Peyer's patch (tissue), 4 donors: ENCODE results near the gene ADAMTSL3. TPM values are rescaled to one million over a fixed set of nuclear protein-coding genes. Genes with fewer than 3 reads are reported as not detected.
"Not testable (repeated sequence)": the region's sequence is repeated elsewhere in the genome, so short reads cannot be mapped to it uniquely, and the experiment has no call there.

ENCODE experiments used
- DNase-seq, 3 donors: peaks; one replicate each; pipeline ENCODE4 v3.0.0-alpha.2; 2017 to 2019
- H3K27ac ChIP-seq, 4 donors: fragments of 200-600 bp; sonication (generic); one replicate each; pipeline ENCODE4 v1.5.1; 2016 to 2019
- H3K27me3 ChIP-seq, 2 donors: fragments of 200-600 bp; sonication (generic); one replicate each; pipeline ENCODE4 v1.5.1; 2019
- H3K36me3 ChIP-seq, 3 donors: fragments of 200-600 bp; sonication (generic); one replicate each; pipeline ENCODE4 v1.5.1; 2016 to 2019
- H3K4me1 ChIP-seq, 4 donors: fragments of 200-600 bp; sonication (generic); one replicate each; pipeline ENCODE4 v1.5.1; 2016 to 2019
- H3K4me3 ChIP-seq, 4 donors: fragments of 200-600 bp; sonication (generic); 1 replicate in 3 of 4; 2 replicates in 1 of 4; pipeline ENCODE4 v1.5.1; 2016 to 2019; ENCODE audit warnings: mild to moderate bottlenecking in 1 of 4
- H3K9me3 ChIP-seq, 4 donors: fragments of 200-600 bp; sonication (generic); one replicate each; pipeline ENCODE4 v1.5.1; 2016 to 2019; ENCODE audit warnings: mild to moderate bottlenecking in 1 of 4
- POLR2A ChIP-seq, 2 donors: fragments of 450-650 bp; IDR thresholded peaks; one replicate each; pipeline ENCODE4 v1.5.1; 2017; ENCODE audit warnings: antibody characterized with exemption in 2 of 2, mild to moderate bottlenecking in 2 of 2, moderate library complexity in 2 of 2
- total RNA-seq, 4 donors: library from RNA; depleted of rRNA; stranded (reverse); fragments of >200 nt; gene quantifications; one replicate each; pipeline ENCODE4 v1.1.0, GENCODE V29; 2016
- TF ChIP-seq, protein P1 (sequence below), 6 experiments: fragments of 450-650 bp in 4 of 6; fragments of 200-600 bp in 2 of 6; sonication (generic) in 1 of 6; IDR thresholded peaks; one replicate each; pipeline ENCODE4 v1.5.1; 2017 to 2019; ENCODE audit warnings: antibody characterized with exemption in 6 of 6, mild to moderate bottlenecking in 3 of 6, moderate library complexity in 1 of 6

The ADAMTSL3 gene
- total RNA-seq, 4 donors from 2014 or later, result 0.94 to 9.1 (median 2.8) TPM

DNA sequence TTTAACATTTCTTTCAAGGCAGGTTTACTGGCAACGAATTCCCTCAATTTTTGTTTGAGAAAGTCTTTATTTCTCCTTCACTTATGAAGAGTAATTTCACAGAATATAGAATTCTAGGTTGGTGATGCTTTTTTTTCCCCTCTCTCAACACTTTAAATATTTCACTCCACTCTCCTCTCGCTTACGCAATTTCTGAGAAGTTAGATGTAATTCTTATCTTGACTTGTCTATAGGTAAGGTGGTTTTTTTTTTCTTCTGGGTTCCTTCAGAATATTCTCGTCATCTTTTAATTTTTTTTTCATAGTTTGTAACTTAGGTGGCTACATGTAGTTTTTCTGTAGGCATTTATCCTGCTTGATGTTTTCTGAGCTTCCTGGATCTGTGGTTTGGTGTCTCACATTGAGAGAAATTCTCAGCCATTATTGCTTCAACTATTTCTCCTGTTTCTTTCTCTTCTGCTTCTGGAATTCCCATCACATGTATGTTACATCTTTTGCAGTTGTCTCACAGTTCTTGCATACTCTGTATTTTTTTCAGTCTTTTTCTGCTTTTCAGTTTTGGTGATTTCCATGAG, 392.2 kb downstream of the ADAMTSL3 start:
- Histone ChIP-seq H3K27ac (no peak overlapping the region), H3K4me3 (no peak overlapping the region), H3K27me3 (no peaks in the 10 kb centered on the region), H3K4me1 (no peaks in the 10 kb centered on the region), H3K36me3 (no peaks in the 10 kb centered on the region), H3K9me3 (no peaks in the 10 kb centered on the region)
- no peak for TF ChIP-seq POLR2A (IDR thresholded peaks at IDR 0.05)
- TF ChIP-seq, protein P1, sequence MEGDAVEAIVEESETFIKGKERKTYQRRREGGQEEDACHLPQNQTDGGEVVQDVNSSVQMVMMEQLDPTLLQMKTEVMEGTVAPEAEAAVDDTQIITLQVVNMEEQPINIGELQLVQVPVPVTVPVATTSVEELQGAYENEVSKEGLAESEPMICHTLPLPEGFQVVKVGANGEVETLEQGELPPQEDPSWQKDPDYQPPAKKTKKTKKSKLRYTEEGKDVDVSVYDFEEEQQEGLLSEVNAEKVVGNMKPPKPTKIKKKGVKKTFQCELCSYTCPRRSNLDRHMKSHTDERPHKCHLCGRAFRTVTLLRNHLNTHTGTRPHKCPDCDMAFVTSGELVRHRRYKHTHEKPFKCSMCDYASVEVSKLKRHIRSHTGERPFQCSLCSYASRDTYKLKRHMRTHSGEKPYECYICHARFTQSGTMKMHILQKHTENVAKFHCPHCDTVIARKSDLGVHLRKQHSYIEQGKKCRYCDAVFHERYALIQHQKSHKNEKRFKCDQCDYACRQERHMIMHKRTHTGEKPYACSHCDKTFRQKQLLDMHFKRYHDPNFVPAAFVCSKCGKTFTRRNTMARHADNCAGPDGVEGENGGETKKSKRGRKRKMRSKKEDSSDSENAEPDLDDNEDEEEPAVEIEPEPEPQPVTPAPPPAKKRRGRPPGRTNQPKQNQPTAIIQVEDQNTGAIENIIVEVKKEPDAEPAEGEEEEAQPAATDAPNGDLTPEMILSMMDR (IDR thresholded peaks at IDR 0.05), result no peak
- no peak for DNase-seq

- not testable (repeated sequence) for H3K36me3 ChIP-seq, H3K9me3 ChIP-seq, H3K4me3 ChIP-seq, H3K4me1 ChIP-seq, H3K27me3 ChIP-seq, H3K27ac ChIP-seq, DNase-seq
Measured at GRCh38 chr15:84049480-84049879, 395.6 kb downstream of the ADAMTSL3 start.

- H3K4me3 ChIP-seq, result no peak overlapping the region
- no peaks in the 10 kb centered on the region for H3K4me1 ChIP-seq
- TF ChIP-seq, protein P1 (IDR thresholded peaks at IDR 0.05), result no peak
- no peak for DNase-seq
- no peaks in the 10 kb centered on the region for H3K36me3 ChIP-seq
- H3K9me3 ChIP-seq, result no peaks in the 10 kb centered on the region
- no peak overlapping the region for H3K27ac ChIP-seq
- H3K27me3 ChIP-seq, result no peaks in the 10 kb centered on the region
Measured at GRCh38 chr15:84050076-84050475, 396.2 kb downstream of the ADAMTSL3 start.

- H3K27me3 ChIP-seq, H3K36me3 ChIP-seq, H3K4me3 ChIP-seq, DNase-seq, H3K27ac ChIP-seq, H3K4me1 ChIP-seq, H3K9me3 ChIP-seq: not testable (repeated sequence)
Measured at GRCh38 chr15:84051146-84051545, 397.2 kb downstream of the ADAMTSL3 start.

GRCh38 chr15:84054544-84054943, 400.6 kb downstream of the ADAMTSL3 start:
- not testable (repeated sequence) for H3K36me3 ChIP-seq, H3K27me3 ChIP-seq, H3K9me3 ChIP-seq, H3K4me1 ChIP-seq, H3K4me3 ChIP-seq, DNase-seq, H3K27ac ChIP-seq

DNA sequence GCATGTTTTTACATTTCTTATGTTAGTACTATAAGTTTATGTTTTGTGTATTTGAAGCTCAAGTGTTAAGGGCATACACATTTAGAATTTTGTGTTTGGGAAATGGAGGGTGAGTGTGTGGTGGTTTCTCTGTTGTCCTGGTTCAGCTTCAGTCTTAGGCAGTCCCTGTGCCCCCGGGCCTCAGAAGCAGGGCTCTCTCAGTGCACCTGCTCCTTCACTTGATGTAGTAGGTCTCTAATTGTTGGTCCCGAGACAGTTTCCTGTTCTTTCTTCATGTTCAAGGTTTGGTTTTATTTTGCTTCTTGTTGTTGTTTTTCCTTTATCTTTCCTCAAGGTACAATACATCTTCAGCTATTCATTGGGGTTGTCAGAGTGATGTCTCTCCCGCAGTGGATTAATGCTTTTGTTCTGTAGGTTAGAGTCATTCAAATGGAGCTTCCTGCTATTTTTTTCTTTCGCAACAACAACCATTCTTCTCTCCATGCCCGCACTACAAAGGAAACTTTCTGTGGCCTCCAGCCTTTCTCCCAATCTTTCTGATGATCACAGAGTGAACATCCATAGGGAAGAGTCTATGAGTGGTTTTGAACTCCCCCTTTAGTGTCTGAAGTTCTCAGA, 403.9 kb downstream of the ADAMTSL3 start:
- Histone ChIP-seq H3K36me3 (no peaks in the 10 kb centered on the region), H3K4me3 (no peak overlapping the region), H3K27ac (no peak overlapping the region), H3K27me3 (no peaks in the 10 kb centered on the region), H3K9me3 (no peaks in the 10 kb centered on the region), H3K4me1 (no peaks in the 10 kb centered on the region)
- no peak for TF ChIP-seq POLR2A (IDR thresholded peaks at IDR 0.05)
- TF ChIP-seq, protein P1 (IDR thresholded peaks at IDR 0.05), result no peak
- no peak for DNase-seq

- not testable (repeated sequence) for DNase-seq, H3K27ac ChIP-seq, H3K27me3 ChIP-seq, H3K36me3 ChIP-seq, H3K4me3 ChIP-seq, H3K4me1 ChIP-seq
- peaks cover 0 to 11% (median 0%) of the 10 kb centered on the region in 4 donors for H3K9me3 ChIP-seq
Measured at GRCh38 chr15:84063674-84064073, 409.8 kb downstream of the ADAMTSL3 start.

- DNase-seq, result not testable (repeated sequence)
Measured at GRCh38 chr15:84068674-84069073, 414.8 kb downstream of the ADAMTSL3 start.

DNA sequence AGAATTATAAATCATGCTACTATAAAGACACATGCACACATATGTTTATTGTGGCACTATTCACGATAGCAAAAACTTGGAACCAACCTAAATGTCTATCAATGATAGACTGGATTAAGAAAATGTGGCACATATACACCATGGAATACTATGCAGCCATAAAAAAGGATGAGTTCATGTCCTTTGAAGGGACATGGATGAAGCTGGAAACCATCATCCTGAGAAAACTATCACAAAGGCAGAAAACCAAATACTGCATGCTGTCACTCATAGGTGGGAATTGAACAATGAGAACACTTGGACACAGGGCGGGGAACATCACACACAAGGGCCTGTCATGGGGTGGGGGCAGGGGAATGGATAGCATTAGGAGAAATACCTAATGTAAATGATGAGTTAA, 424.1 kb downstream of the ADAMTSL3 start:
- H3K27me3 ChIP-seq, H3K9me3 ChIP-seq, H3K4me1 ChIP-seq, H3K4me3 ChIP-seq, H3K36me3 ChIP-seq, DNase-seq, H3K27ac ChIP-seq: not testable (repeated sequence)

More at GRCh38 chr15:84068674-84069073, 414.8 kb downstream of the ADAMTSL3 start:
- not testable (repeated sequence) for H3K27me3 ChIP-seq, H3K27ac ChIP-seq, H3K9me3 ChIP-seq, H3K36me3 ChIP-seq, H3K4me3 ChIP-seq, H3K4me1 ChIP-seq

DNA sequence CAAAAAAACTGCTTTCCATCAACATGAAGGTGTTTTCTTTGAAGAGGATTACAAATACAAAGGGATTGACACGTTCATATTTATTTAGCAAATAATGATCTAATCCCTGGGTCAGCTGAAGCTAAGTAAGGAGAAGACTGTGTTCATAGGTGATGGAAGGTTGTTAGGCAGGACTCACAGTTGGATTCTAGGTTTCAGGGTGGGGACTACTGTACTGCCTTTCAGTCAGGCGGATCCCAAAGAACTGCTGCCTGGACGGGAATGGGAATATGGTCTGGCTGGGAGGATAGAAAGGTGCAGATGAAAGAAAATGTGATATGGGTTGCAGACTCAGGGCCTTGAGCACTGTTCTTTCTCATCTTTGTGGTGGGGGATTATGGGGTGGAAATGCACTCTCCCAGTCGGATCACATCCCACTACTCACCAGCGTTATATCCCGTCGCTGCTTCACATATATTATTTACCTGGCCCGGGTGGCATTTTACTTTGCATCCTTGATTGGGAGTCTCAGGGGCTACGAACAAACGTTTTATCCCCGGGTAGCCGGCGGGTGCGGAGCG, 425.5 kb downstream of the ADAMTSL3 start:
- not testable (repeated sequence) for DNase-seq, H3K27ac ChIP-seq, H3K4me1 ChIP-seq, H3K36me3 ChIP-seq, H3K9me3 ChIP-seq, H3K27me3 ChIP-seq
- H3K4me3 ChIP-seq, result peak overlapping the region in 2 of 4 donors; percentile 35 to 46
